ENCODE results near the gene HEATR5A. TPM values are rescaled to one million over a fixed set of nuclear protein-coding genes. Genes with fewer than 3 reads are reported as not detected.
"Not testable (repeated sequence)": the region's sequence is repeated elsewhere in the genome, so short reads cannot be mapped to it uniquely, and the experiment has no call there.

The HEATR5A gene
- total and polyA plus RNA-seq, 5 experiments from 2014 or later: 4.0 to 13.8 (median 5.9) TPM

- peaks cover 0 to 2% (median 0%) of the 10 kb centered on the region in 4 donors for H3K4me1 Mint-ChIP-seq
- ATAC-seq (no peak), DNase-seq (no peak)
- H3K9me3 Mint-ChIP-seq: peaks cover 0 to 18% (median 9%) of the 10 kb centered on the region in 9 donors
- POLR2A ChIA-PET: no interaction called here
- no peak overlapping the region for H3K27ac Mint-ChIP-seq
- H3K36me3 Mint-ChIP-seq: peaks cover 0 to 6% (median 3%) of the 10 kb centered on the region in 3 donors
- H3K27me3 Mint-ChIP-seq: no peaks in the 10 kb centered on the region
- H3K4me3 Mint-ChIP-seq: no peak overlapping the region
These were observed 139.5 kb downstream of the HEATR5A start for GRCh38 chr14:31280871-31281220.

- Mint-ChIP-seq H3K27me3 (no peaks in the 10 kb centered on the region), H3K4me1 (peaks cover 0 to 2% (median 0%) of the 10 kb centered on the region in 4 donors), H3K36me3 (peaks cover 0 to 6% (median 3%) of the 10 kb centered on the region in 3 donors), H3K9me3 (peaks cover 0 to 19% (median 9%) of the 10 kb centered on the region in 9 donors), H3K27ac (no peak overlapping the region), H3K4me3 (no peak overlapping the region)
- ATAC-seq: no peak
- no peak for DNase-seq
- POLR2A ChIA-PET: no interaction called here
These were observed 140.0 kb downstream of the HEATR5A start for GRCh38 chr14:31280132-31280870.

GRCh38 chr14:31278883-31279282 is 141.5 kb downstream of the HEATR5A start:
- H3K36me3 Mint-ChIP-seq: peaks cover 0 to 6% (median 3%) of the 10 kb centered on the region in 3 donors

GRCh38 chr14:31277085-31277484 is 143.3 kb downstream of the HEATR5A start:
- H3K27ac Mint-ChIP-seq: peak overlapping the region in 1 of 10 donors; percentile 49
- peaks cover 0 to 21% (median 9%) of the 10 kb centered on the region in 9 donors for H3K9me3 Mint-ChIP-seq
- peaks cover 0 to 2% (median under 1%) of the 10 kb centered on the region in 4 donors for H3K4me1 Mint-ChIP-seq
- H3K27me3 Mint-ChIP-seq: no peaks in the 10 kb centered on the region
- H3K36me3 Mint-ChIP-seq: peaks cover 0 to 6% (median 3%) of the 10 kb centered on the region in 3 donors
- ATAC-seq: no peak
- no peak for DNase-seq
- H3K4me3 Mint-ChIP-seq: no peak overlapping the region
- POLR2A ChIA-PET: no interaction called here

More at GRCh38 chr14:31278883-31279282, 141.5 kb downstream of the HEATR5A start:
- POLR2A ChIA-PET: no interaction called here
- Mint-ChIP-seq H3K27ac (no peak overlapping the region), H3K4me3 (no peak overlapping the region), H3K9me3 (peaks cover 0 to 21% (median 9%) of the 10 kb centered on the region in 9 donors), H3K27me3 (no peaks in the 10 kb centered on the region), H3K4me1 (peaks cover 0 to 3% (median under 1%) of the 10 kb centered on the region in 4 donors)
- DNase-seq: no peak
- ATAC-seq: no peak

- H3K27ac Mint-ChIP-seq: peak overlapping the region in 1 of 10 donors; percentile 49
These were observed 143.9 kb downstream of the HEATR5A start for GRCh38 chr14:31276417-31276816.

GRCh38 chr14:31275731-31276130 is 144.6 kb downstream of the HEATR5A start:
- Mint-ChIP-seq H3K36me3 (peaks cover 0 to 6% (median 3%) of the 10 kb centered on the region in 3 donors), H3K9me3 (peaks cover 0 to 25% (median 10%) of the 10 kb centered on the region in 9 donors), H3K4me3 (no peak overlapping the region), H3K27me3 (peaks cover 0 to 2% (median 0%) of the 10 kb centered on the region in 5 donors), H3K27ac (no peak overlapping the region), H3K4me1 (peaks cover 0 to 2% (median under 1%) of the 10 kb centered on the region in 4 donors)
- POLR2A ChIA-PET: no interaction called here
- ATAC-seq (no peak), DNase-seq (no peak)

More at GRCh38 chr14:31276417-31276816, 143.9 kb downstream of the HEATR5A start:
- POLR2A ChIA-PET, H3K36me3 Mint-ChIP-seq, DNase-seq, ATAC-seq, H3K27me3 Mint-ChIP-seq, H3K4me3 Mint-ChIP-seq, H3K4me1 Mint-ChIP-seq: not testable (repeated sequence)
- peaks cover 0 to 25% (median 10%) of the 10 kb centered on the region in 9 donors for H3K9me3 Mint-ChIP-seq

- no peak overlapping the region for H3K4me3 Mint-ChIP-seq
- no peak overlapping the region for H3K27ac Mint-ChIP-seq
- peaks cover 0 to 20% (median 8%) of the 10 kb centered on the region in 9 donors for H3K9me3 Mint-ChIP-seq
- peaks cover 0 to 17% (median 2%) of the 10 kb centered on the region in 3 donors for H3K36me3 Mint-ChIP-seq
- POLR2A ChIA-PET: no interaction called here
- H3K27me3 Mint-ChIP-seq: peaks cover 0 to 2% (median 0%) of the 10 kb centered on the region in 5 donors
- ATAC-seq: no peak
- no peak for DNase-seq
- H3K4me1 Mint-ChIP-seq: peaks cover 0 to 2% (median under 1%) of the 10 kb centered on the region in 4 donors
These were observed 148.7 kb downstream of the HEATR5A start for GRCh38 chr14:31271648-31272047.

- Mint-ChIP-seq H3K4me1 (peaks cover 0 to 2% (median under 1%) of the 10 kb centered on the region in 4 donors), H3K27ac (peak overlapping the region in 1 of 10 donors; percentile 29), H3K4me3 (no peak overlapping the region), H3K36me3 (peaks cover 0 to 12% (median 2%) of the 10 kb centered on the region in 3 donors), H3K9me3 (peaks cover 0 to 14% (median 7%) of the 10 kb centered on the region in 9 donors), H3K27me3 (peaks cover 0 to 2% (median 0%) of the 10 kb centered on the region in 5 donors)
- POLR2A ChIA-PET: no interaction called here
- DNase-seq: no peak
- no peak for ATAC-seq
These were observed 150.1 kb downstream of the HEATR5A start for GRCh38 chr14:31270196-31270772.

- no peak for ATAC-seq
- DNase-seq: no peak
These were observed 150.6 kb downstream of the HEATR5A start for GRCh38 chr14:31269634-31270195.

GRCh38 chr14:31268216-31268615 is 152.1 kb downstream of the HEATR5A start:
- POLR2A ChIA-PET: no interaction called here
- peaks cover 0 to 2% (median 0%) of the 10 kb centered on the region in 5 donors for H3K27me3 Mint-ChIP-seq
- H3K4me3 Mint-ChIP-seq: no peak overlapping the region
- peaks cover 0 to 7% (median 6%) of the 10 kb centered on the region in 4 donors for H3K4me1 Mint-ChIP-seq
- ATAC-seq (no peak), DNase-seq (no peak)
- H3K9me3 Mint-ChIP-seq: peaks cover 0 to 14% (median 4%) of the 10 kb centered on the region in 9 donors
- H3K27ac Mint-ChIP-seq: no peak overlapping the region
- peaks cover 0 to 12% (median 2%) of the 10 kb centered on the region in 3 donors for H3K36me3 Mint-ChIP-seq

More at GRCh38 chr14:31269634-31270195, 150.6 kb downstream of the HEATR5A start:
- POLR2A ChIA-PET: no interaction called here
- Mint-ChIP-seq H3K36me3 (peaks cover 0 to 12% (median 2%) of the 10 kb centered on the region in 3 donors), H3K27me3 (peaks cover 0 to 2% (median 0%) of the 10 kb centered on the region in 5 donors), H3K27ac (peak overlapping the region in 1 of 10 donors; percentile 29), H3K4me1 (peaks cover 0 to 2% (median under 1%) of the 10 kb centered on the region in 4 donors), H3K4me3 (no peak overlapping the region), H3K9me3 (peaks cover 0 to 14% (median 4%) of the 10 kb centered on the region in 9 donors)

GRCh38 chr14:31266437-31267331 is 153.7 kb downstream of the HEATR5A start:
- POLR2A ChIA-PET: no interaction called here
- Mint-ChIP-seq H3K27me3 (peaks cover 0 to 2% (median 0%) of the 10 kb centered on the region in 5 donors), H3K36me3 (peaks cover 0 to 12% (median 2%) of the 10 kb centered on the region in 3 donors), H3K27ac (no peak overlapping the region), H3K9me3 (peaks cover 0 to 13% (median 4%) of the 10 kb centered on the region in 9 donors), H3K4me1 (peaks cover 0 to 7% (median 6%) of the 10 kb centered on the region in 4 donors), H3K4me3 (no peak overlapping the region)
- ATAC-seq (no peak), DNase-seq (no peak)
